ENCODE results near the gene ILDR2. TPM values are rescaled to one million over a fixed set of nuclear protein-coding genes. Genes with fewer than 3 reads are reported as not detected.

ILDR2 gene, protein sequence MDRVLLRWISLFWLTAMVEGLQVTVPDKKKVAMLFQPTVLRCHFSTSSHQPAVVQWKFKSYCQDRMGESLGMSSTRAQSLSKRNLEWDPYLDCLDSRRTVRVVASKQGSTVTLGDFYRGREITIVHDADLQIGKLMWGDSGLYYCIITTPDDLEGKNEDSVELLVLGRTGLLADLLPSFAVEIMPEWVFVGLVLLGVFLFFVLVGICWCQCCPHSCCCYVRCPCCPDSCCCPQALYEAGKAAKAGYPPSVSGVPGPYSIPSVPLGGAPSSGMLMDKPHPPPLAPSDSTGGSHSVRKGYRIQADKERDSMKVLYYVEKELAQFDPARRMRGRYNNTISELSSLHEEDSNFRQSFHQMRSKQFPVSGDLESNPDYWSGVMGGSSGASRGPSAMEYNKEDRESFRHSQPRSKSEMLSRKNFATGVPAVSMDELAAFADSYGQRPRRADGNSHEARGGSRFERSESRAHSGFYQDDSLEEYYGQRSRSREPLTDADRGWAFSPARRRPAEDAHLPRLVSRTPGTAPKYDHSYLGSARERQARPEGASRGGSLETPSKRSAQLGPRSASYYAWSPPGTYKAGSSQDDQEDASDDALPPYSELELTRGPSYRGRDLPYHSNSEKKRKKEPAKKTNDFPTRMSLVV
- total RNA-seq: 1 to 10 TPM; 3.8 to 6.2 (median 4.8) TPM

GRCh38 chr1:166975361-166976129 lies at the start of gene ILDR2:
Gene ILDR2 (minus strand): TSS chr1:166975540. CDS start chr1:166975268, 272 bp downstream.
- peak within 1 kb of the TSS; percentile 95 for H3K4me3 Mint-ChIP-seq
- H3K9me3 Mint-ChIP-seq: no peaks in the 10 kb centered on the region
- H3K27me3 Mint-ChIP-seq (ENCODE audit: low read depth): peaks cover 38% of the 10 kb centered on the region
- H3K36me3 Mint-ChIP-seq (ENCODE audit: insufficient read depth): no peaks in the 10 kb centered on the region
- peaks cover 31% of the 10 kb centered on the region for H3K4me1 Mint-ChIP-seq (ENCODE audit: low read depth)
- ATAC-seq (peak; percentile 85 to 88), DNase-seq (peak; percentile 66)

- no peak for ATAC-seq
- Mint-ChIP-seq H3K4me1 (ENCODE audit: low read depth) (no peaks in the 10 kb centered on the region), H3K9me3 (no peaks in the 10 kb centered on the region), H3K4me3 (no peak overlapping the region), H3K27me3 (ENCODE audit: low read depth) (peaks cover 22% of the 10 kb centered on the region), H3K36me3 (ENCODE audit: insufficient read depth) (no peaks in the 10 kb centered on the region)
- no peak for DNase-seq
Observed at GRCh38 chr1:167022384-167022783, 47.0 kb upstream of the ILDR2 start.

DNA sequence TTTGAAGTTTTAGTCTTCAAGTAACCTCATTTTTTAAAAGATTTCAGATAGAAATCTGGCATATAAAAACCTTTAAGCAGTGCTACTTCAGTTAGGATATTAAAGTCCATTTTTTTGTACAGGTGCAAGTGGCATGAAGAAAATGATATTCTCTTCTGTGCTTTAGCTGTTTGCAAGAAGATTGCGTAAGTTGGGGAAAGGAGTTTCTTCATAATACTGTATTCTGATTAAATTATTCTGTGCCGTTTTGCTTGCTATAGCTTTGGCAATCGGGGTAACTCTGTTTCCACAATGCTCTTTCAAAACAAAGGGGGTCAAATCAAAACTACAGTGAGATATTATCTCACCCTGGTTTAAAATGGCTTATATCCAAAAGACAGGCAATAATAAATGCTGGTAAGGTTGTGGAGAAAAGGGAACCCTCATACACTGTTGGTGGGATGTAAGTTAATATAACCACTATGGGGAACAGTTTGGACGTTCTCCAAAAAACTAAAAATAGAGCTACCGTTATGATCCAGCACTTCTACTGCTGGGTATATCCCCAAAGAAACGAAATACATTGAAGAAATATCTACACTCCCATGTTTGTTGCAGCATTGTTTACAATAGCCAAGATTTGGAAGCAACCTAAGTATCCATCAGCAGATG lies 40.9 kb upstream of the ILDR2 start:
- H3K9me3 Mint-ChIP-seq: no peaks in the 10 kb centered on the region
- H3K4me1 Mint-ChIP-seq (ENCODE audit: low read depth): no peaks in the 10 kb centered on the region
- ATAC-seq (no peak), DNase-seq (no peak)
- H3K36me3 Mint-ChIP-seq (ENCODE audit: insufficient read depth): no peaks in the 10 kb centered on the region
- H3K27me3 Mint-ChIP-seq (ENCODE audit: low read depth): peaks cover 15% of the 10 kb centered on the region
- no peak overlapping the region for H3K4me3 Mint-ChIP-seq

DNA sequence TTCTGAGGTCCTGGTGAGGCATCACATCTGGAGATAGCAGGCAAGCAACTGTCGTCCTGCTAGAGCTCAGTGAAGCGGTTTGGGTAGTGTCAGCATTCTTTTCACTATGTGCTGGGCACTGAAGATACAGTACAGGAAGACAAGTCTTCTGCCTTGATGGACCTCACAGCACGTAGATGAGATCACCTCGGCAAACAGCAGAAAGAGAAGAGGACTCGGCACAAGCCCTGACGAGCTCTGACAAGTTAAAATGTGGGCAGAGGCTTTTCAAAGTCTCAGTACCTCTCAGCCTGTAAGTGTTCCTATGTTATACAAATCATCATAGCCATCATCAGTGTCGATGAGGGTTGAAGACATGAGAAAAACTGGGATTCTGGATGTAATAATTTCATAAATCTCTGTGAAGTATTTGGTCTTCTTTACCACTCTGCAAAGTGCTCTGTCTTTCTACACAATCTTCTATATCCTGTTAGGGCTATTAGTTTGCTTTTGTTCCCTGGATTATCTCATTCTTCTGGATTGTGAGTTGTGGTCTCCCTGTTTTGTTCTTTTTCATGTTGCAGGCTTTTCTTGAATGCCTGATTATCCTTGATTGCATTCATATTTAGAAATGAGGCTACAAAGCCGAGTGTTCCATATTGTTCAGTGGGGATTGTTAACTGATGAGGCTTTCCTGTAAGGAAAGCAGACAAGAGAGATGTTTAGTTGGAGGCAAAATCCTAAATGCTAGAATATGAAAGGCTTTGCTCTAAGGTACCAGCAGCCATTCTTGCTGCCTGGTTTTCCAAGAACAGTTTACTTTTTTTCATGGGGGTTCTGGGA lies 38.0 kb upstream of the ILDR2 start:
- H3K4me3 Mint-ChIP-seq: no peak overlapping the region
- no peak for ATAC-seq
- H3K4me1 Mint-ChIP-seq (ENCODE audit: low read depth): no peaks in the 10 kb centered on the region
- H3K27me3 Mint-ChIP-seq (ENCODE audit: low read depth): peaks cover 21% of the 10 kb centered on the region
- no peaks in the 10 kb centered on the region for H3K9me3 Mint-ChIP-seq
- no peaks in the 10 kb centered on the region for H3K36me3 Mint-ChIP-seq (ENCODE audit: insufficient read depth)
- DNase-seq: no peak

- Mint-ChIP-seq H3K4me3 (no peak overlapping the region), H3K36me3 (ENCODE audit: insufficient read depth) (no peaks in the 10 kb centered on the region), H3K4me1 (ENCODE audit: low read depth) (no peaks in the 10 kb centered on the region), H3K9me3 (no peaks in the 10 kb centered on the region), H3K27me3 (ENCODE audit: low read depth) (peaks cover 21% of the 10 kb centered on the region)
- DNase-seq (no peak), ATAC-seq (no peak)
Observed at GRCh38 chr1:167012570-167012969, 37.2 kb upstream of the ILDR2 start.

- H3K27me3 Mint-ChIP-seq (ENCODE audit: low read depth): peaks cover 21% of the 10 kb centered on the region
- H3K4me3 Mint-ChIP-seq: no peak overlapping the region
- no peaks in the 10 kb centered on the region for H3K9me3 Mint-ChIP-seq
- no peak for DNase-seq
- no peak for ATAC-seq
- H3K4me1 Mint-ChIP-seq (ENCODE audit: low read depth): no peaks in the 10 kb centered on the region
- H3K36me3 Mint-ChIP-seq (ENCODE audit: insufficient read depth): no peaks in the 10 kb centered on the region
Observed at GRCh38 chr1:167011560-167012191, 36.3 kb upstream of the ILDR2 start.

DNA sequence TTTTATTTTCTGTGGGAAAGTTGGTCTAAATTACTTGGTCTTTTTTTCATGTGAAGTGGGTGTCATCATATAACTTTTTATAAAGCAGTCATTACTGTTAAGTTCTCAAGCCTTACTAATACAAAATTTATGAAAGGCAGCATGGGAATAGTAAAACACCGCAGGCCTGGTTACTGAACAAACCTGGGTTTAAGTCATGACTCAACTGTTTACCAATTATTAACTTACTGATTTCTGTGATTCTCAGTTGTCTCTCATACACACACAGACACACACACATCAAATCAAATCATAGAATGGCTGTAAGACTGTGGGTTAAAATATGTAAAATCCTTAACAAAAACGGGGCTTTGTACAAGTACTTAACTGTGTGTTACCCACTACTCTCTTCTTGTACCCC lies 28.4 kb upstream of the ILDR2 start:
- Mint-ChIP-seq H3K4me1 (ENCODE audit: low read depth) (peaks cover 2% of the 10 kb centered on the region), H3K9me3 (peaks cover 4% of the 10 kb centered on the region), H3K27me3 (ENCODE audit: low read depth) (peaks cover 8% of the 10 kb centered on the region), H3K36me3 (ENCODE audit: insufficient read depth) (no peaks in the 10 kb centered on the region), H3K4me3 (no peak overlapping the region)
- DNase-seq: no peak
- no peak for ATAC-seq

DNA sequence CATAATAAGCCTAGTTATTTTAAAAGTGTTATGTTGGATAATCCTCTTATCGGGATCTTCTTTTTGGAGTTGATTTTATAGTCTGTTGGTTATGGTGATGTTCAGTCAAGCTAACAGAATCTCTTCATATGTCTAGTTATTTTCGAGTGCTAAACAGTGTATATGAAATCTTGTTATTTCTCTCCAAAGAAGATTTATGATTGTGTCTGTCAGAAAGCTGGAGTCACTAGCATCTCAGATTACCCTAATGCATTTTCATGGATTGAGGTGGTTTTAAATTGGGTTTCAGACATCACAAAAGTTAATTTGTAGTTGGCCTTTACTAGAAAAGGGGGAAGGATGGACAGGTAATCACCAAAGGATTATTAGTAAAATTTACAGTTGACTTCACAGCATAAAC lies 27.0 kb upstream of the ILDR2 start:
- Mint-ChIP-seq H3K27me3 (ENCODE audit: low read depth) (peaks cover 17% of the 10 kb centered on the region), H3K36me3 (ENCODE audit: insufficient read depth) (no peaks in the 10 kb centered on the region), H3K4me1 (ENCODE audit: low read depth) (peaks cover 2% of the 10 kb centered on the region), H3K9me3 (peaks cover 4% of the 10 kb centered on the region), H3K4me3 (no peak overlapping the region)
- ATAC-seq (no peak), DNase-seq (no peak)

- ATAC-seq: no peak
- peaks cover 17% of the 10 kb centered on the region for H3K27me3 Mint-ChIP-seq (ENCODE audit: low read depth)
- no peak overlapping the region for H3K4me3 Mint-ChIP-seq
- no peak for DNase-seq
- H3K36me3 Mint-ChIP-seq (ENCODE audit: insufficient read depth): no peaks in the 10 kb centered on the region
- peaks cover 4% of the 10 kb centered on the region for H3K9me3 Mint-ChIP-seq
- peaks cover 2% of the 10 kb centered on the region for H3K4me1 Mint-ChIP-seq (ENCODE audit: low read depth)
Observed at GRCh38 chr1:167000546-167000945, 25.2 kb upstream of the ILDR2 start.

DNA sequence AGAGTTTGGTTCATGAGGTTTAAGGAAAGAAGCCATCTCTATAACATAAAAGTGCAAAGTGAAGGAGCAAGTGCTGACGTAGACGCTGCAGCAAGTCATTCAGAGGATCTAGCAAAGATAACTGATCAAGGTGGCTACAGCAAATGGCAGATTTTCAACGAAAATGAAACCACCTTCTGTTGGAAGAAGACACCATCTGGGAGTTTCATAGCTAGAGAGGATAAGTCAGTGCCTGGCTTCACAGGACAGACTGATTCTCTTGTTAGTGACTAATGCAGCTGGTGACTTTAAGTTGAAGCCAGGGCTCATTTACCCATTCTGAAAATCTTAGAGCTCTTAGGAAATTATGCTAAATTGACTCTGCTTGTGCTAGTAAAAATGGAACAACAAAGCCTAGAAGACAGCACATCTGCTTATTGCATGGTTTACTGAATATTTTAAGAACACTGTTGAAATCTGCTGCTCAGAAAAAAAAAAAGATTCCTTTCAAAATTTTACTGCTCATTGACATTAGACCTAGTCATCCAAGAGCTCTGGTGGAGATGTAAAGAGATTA lies 24.2 kb upstream of the ILDR2 start:
- ATAC-seq: peak in 1 of 2 donors; percentile 77
- H3K4me3 Mint-ChIP-seq: no peak overlapping the region

GRCh38 chr1:166999075-166999474 lies 23.7 kb upstream of the ILDR2 start:
- Mint-ChIP-seq H3K4me3 (no peak overlapping the region), H3K27me3 (ENCODE audit: low read depth) (peaks cover 17% of the 10 kb centered on the region), H3K9me3 (peaks cover 4% of the 10 kb centered on the region), H3K4me1 (ENCODE audit: low read depth) (peaks cover 2% of the 10 kb centered on the region), H3K36me3 (ENCODE audit: insufficient read depth) (no peaks in the 10 kb centered on the region)
- ATAC-seq: peak in 1 of 2 donors; percentile 30
- DNase-seq: no peak

More for the DNA sequence above, 24.2 kb upstream of the ILDR2 start:
- peaks cover 4% of the 10 kb centered on the region for H3K9me3 Mint-ChIP-seq
- peaks cover 2% of the 10 kb centered on the region for H3K4me1 Mint-ChIP-seq (ENCODE audit: low read depth)
- DNase-seq: no peak
- no peaks in the 10 kb centered on the region for H3K36me3 Mint-ChIP-seq (ENCODE audit: insufficient read depth)
- H3K27me3 Mint-ChIP-seq (ENCODE audit: low read depth): peaks cover 17% of the 10 kb centered on the region

DNA sequence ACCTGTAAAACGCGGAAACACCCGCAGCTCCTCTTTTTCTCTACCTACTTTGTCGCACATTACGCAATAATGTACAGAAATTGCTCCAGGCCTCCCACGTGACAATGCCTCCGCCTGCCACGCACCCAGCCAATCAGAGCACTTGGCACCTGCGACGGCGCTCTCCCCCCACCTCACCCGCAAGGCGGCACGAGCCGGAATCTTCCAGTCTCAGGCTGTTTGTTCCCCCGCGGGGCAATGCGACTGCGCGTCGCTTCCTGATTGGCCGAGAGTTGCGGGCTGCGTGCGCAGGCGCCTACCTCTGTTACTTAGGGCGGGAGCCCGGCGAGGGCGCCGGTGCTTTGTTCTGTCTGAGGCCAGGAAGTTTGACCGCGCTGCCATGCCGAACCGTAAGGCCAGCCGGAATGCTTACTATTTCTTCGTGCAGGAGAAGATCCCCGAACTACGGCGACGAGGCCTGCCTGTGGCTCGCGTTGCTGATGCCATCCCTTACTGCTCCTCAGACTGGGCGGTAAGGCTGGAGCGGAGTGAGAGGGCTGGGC lies 13.7 kb upstream of the ILDR2 start, which contains the start of gene MAEL:
MAEL (plus strand) TSS at position 307 of the 542 bp plus-strand sequence; CDS start at position 380, 73 bp downstream.
- ATAC-seq (no peak), DNase-seq (no peak)
- no peaks in the 10 kb centered on the region for H3K9me3 Mint-ChIP-seq
- H3K27me3 Mint-ChIP-seq (ENCODE audit: low read depth): peaks cover 13% of the 10 kb centered on the region
- H3K4me1 Mint-ChIP-seq (ENCODE audit: low read depth): no peaks in the 10 kb centered on the region
- H3K36me3 Mint-ChIP-seq (ENCODE audit: insufficient read depth): no peaks in the 10 kb centered on the region
- no peak within 1 kb of the TSS for H3K4me3 Mint-ChIP-seq
